Sigmoid colon (tissue), 7 donors: ENCODE data around the gene CCDC85C. TPM values are rescaled to one million over a fixed set of nuclear protein-coding genes. Genes with fewer than 3 reads are reported as not detected.

Experiments
- DNase-seq: peaks from one replicate; pipeline ENCODE4 v3.0.0-alpha.2; 2019
- H3K27ac ChIP-seq, 4 donors: fragments of 200-600 bp; sonication (generic); one replicate each; pipeline ENCODE4 v1.5.1; 2016 to 2019; ENCODE audit warnings: mild to moderate bottlenecking in 1 of 4
- H3K27me3 ChIP-seq, 3 donors: fragments of 200-600 bp; sonication (generic); one replicate each; pipeline ENCODE4 v1.5.1; 2019; ENCODE audit warnings: mild to moderate bottlenecking in 1 of 3
- H3K36me3 ChIP-seq, 4 donors: fragments of 200-600 bp; sonication (generic); one replicate each; pipeline ENCODE4 v1.5.1; 2016 to 2019
- H3K4me1 ChIP-seq, 4 donors: fragments of 200-600 bp; sonication (generic); one replicate each; pipeline ENCODE4 v1.5.1; 2017 to 2019
- H3K4me3 ChIP-seq, 4 donors: fragments of 200-600 bp; sonication (generic); one replicate each; pipeline ENCODE4 v1.5.1; 2017 to 2019; ENCODE audit warnings: mild to moderate bottlenecking in 2 of 4, moderate library complexity in 1 of 4
- H3K9me3 ChIP-seq, 4 donors: fragments of 200-600 bp in 3 of 4; sonication (generic) in 3 of 4; one replicate each; pipeline versions ENCODE4 v1.5.1 to v1.6.1; 2013 to 2019
- CTCF ChIP-seq, 4 experiments: fragments of 450-650 bp in 3 of 4; fragments of 200-600 bp in 1 of 4; IDR thresholded peaks; one replicate each; pipeline ENCODE4 v1.5.1; 2016 to 2019; ENCODE audit warnings: antibody characterized with exemption in 4 of 4, mild to moderate bottlenecking in 3 of 4, moderate library complexity in 2 of 4
- EP300 ChIP-seq, 4 donors: sonication (generic); formaldehyde crosslinking; IDR thresholded peaks; one replicate each; pipeline ENCODE4 v1.6.1; 2017; ENCODE audit warnings: antibody characterized with exemption in 4 of 4
- POLR2A ChIP-seq, 2 donors: fragments of 450-650 bp; IDR thresholded peaks; one replicate each; pipeline ENCODE4 v1.6.1; 2016; ENCODE audit warnings: antibody characterized with exemption in 2 of 2, mild to moderate bottlenecking in 2 of 2, moderate library complexity in 2 of 2
- POLR2AphosphoS5 ChIP-seq, 4 donors: sonication (generic); formaldehyde crosslinking; IDR thresholded peaks; one replicate each; pipeline ENCODE4 v1.6.1; 2017; ENCODE audit warnings: antibody characterized with exemption in 4 of 4
- WGBS, 2 donors: extraction: QIAGEN DNeasy Blood & Tissue Kit; methylation state at CpG; one replicate each; pipeline ENCODE4 v1.1.7; 2013; 5-methylcytosine and 5-hydroxymethylcytosine counted together
- intact Hi-C: fragments of 100-400 bp; cut with DNase I; formaldehyde crosslinking; loops from one replicate; pipeline ENCODE4 v1.15.1; 2023
- polyA plus RNA-seq, 3 donors: library from polyadenylated mRNA; stranded (reverse); fragments of 200-250 nt; gene quantifications; one replicate each; pipeline ENCODE4 v1.2.3, GENCODE V29; 2013
- total RNA-seq, 4 donors: library from RNA; depleted of rRNA; stranded (reverse); fragments of >200 nt; gene quantifications; one replicate each; pipeline ENCODE4 v1.1.0, GENCODE V29; 2016
- donor health status: healthy with polysubstance abuse.
- donor health status: Bipolar disorder and iron deficiency.
- donor health status: healthy.

CCDC85C gene
- total and polyA plus RNA-seq, 7 donors: 11.4 to 79.0 (median 28.1) TPM

GRCh38 chr14:99632410-99633035 lies 28.5 kb upstream of the CCDC85C start:
- H3K4me1 ChIP-seq: peaks cover 0 to 8% (median 6%) of the 10 kb centered on the region in 4 donors
- no peaks in the 10 kb centered on the region for H3K9me3 ChIP-seq
- TF ChIP-seq POLR2AphosphoS5 (IDR thresholded peaks at IDR 0.05) (no peak), POLR2A (IDR thresholded peaks at IDR 0.05) (no peak), EP300 (IDR thresholded peaks at IDR 0.05) (no peak), CTCF (IDR thresholded peaks at IDR 0.05) (no peak)
- DNase-seq: no peak
- intact Hi-C loops: no loop called here
- WGBS, 2 donors: 87 to 92% methylated on average over 9 of the region's 9 CpGs
- no peaks in the 10 kb centered on the region for H3K36me3 ChIP-seq
- H3K27ac ChIP-seq: no peak overlapping the region
- H3K27me3 ChIP-seq: no peaks in the 10 kb centered on the region
- H3K4me3 ChIP-seq: no peak overlapping the region

- Histone ChIP-seq H3K36me3 (no peaks in the 10 kb centered on the region), H3K27ac (no peak overlapping the region), H3K4me3 (no peak overlapping the region), H3K27me3 (no peaks in the 10 kb centered on the region), H3K9me3 (no peaks in the 10 kb centered on the region), H3K4me1 (peaks cover 0 to 8% (median 6%) of the 10 kb centered on the region in 4 donors)
- 66 to 75% methylated on average over 8 of the region's 8 CpGs for WGBS, 2 donors
- DNase-seq: no peak
- no peak for TF ChIP-seq POLR2A (IDR thresholded peaks at IDR 0.05)
- TF ChIP-seq POLR2AphosphoS5 (IDR thresholded peaks at IDR 0.05): no peak
- intact Hi-C loops: no loop called here
Observed at GRCh38 chr14:99630202-99630601, 26.2 kb upstream of the CCDC85C start.

- Histone ChIP-seq H3K4me3 (no peak overlapping the region), H3K27me3 (no peaks in the 10 kb centered on the region), H3K4me1 (peaks cover 4 to 18% (median 10%) of the 10 kb centered on the region in 4 donors), H3K27ac (no peak overlapping the region), H3K9me3 (no peaks in the 10 kb centered on the region), H3K36me3 (no peaks in the 10 kb centered on the region)
- intact Hi-C loops: loop anchor here (1.0 kb wide), 1 partner anchor 111 kb away; no protein-coding TSS in a partner anchor
- DNase-seq: peak; percentile 90
- TF ChIP-seq POLR2AphosphoS5 (IDR thresholded peaks at IDR 0.05): no peak
- no peak for TF ChIP-seq POLR2A (IDR thresholded peaks at IDR 0.05)
- no peak for TF ChIP-seq EP300 (IDR thresholded peaks at IDR 0.05)
- peak; percentile 91 to 98 (median 96) for TF ChIP-seq CTCF (IDR thresholded peaks at IDR 0.05)
- WGBS, 2 donors: 17 to 24% methylated on average over 20 of the region's 20 CpGs
Observed at GRCh38 chr14:99628887-99629618, 25.0 kb upstream of the CCDC85C start.

- intact Hi-C loops: no loop called here
Observed at GRCh38 chr14:99627510-99628381, 23.7 kb upstream of the CCDC85C start.

More at GRCh38 chr14:99627510-99628381, 23.7 kb upstream of the CCDC85C start:
- Histone ChIP-seq H3K4me3 (no peak overlapping the region), H3K27me3 (no peaks in the 10 kb centered on the region), H3K9me3 (no peaks in the 10 kb centered on the region), H3K36me3 (no peaks in the 10 kb centered on the region), H3K27ac (no peak overlapping the region), H3K4me1 (peaks cover 5 to 31% (median 20%) of the 10 kb centered on the region in 4 donors)
- TF ChIP-seq CTCF (IDR thresholded peaks at IDR 0.05) (no peak), POLR2AphosphoS5 (IDR thresholded peaks at IDR 0.05) (no peak), POLR2A (IDR thresholded peaks at IDR 0.05) (no peak), EP300 (IDR thresholded peaks at IDR 0.05) (no peak)
- WGBS, 2 donors: 85 to 86% methylated on average over 13 of the region's 13 CpGs
- no peak for DNase-seq
